Sigmoid colon (tissue), 7 donors: Measurements from ENCODE around the gene THRB. TPM values are rescaled to one million over a fixed set of nuclear protein-coding genes. Genes with fewer than 3 reads are reported as not detected.

ENCODE experiments used
- DNase-seq: peaks from one replicate; pipeline ENCODE4 v3.0.0-alpha.2; 2019
- H3K27ac ChIP-seq, 4 donors: fragments of 200-600 bp; sonication (generic); one replicate each; pipeline ENCODE4 v1.5.1; 2016 to 2019; ENCODE audit warnings: mild to moderate bottlenecking in 1 of 4
- H3K27me3 ChIP-seq, 3 donors: fragments of 200-600 bp; sonication (generic); one replicate each; pipeline ENCODE4 v1.5.1; 2019; ENCODE audit warnings: mild to moderate bottlenecking in 1 of 3
- H3K36me3 ChIP-seq, 4 donors: fragments of 200-600 bp; sonication (generic); one replicate each; pipeline ENCODE4 v1.5.1; 2016 to 2019
- H3K4me1 ChIP-seq, 4 donors: fragments of 200-600 bp; sonication (generic); one replicate each; pipeline ENCODE4 v1.5.1; 2017 to 2019
- H3K4me3 ChIP-seq, 4 donors: fragments of 200-600 bp; sonication (generic); one replicate each; pipeline ENCODE4 v1.5.1; 2017 to 2019; ENCODE audit warnings: mild to moderate bottlenecking in 2 of 4, moderate library complexity in 1 of 4
- H3K9me3 ChIP-seq, 4 donors: fragments of 200-600 bp in 3 of 4; sonication (generic) in 3 of 4; one replicate each; pipeline versions ENCODE4 v1.5.1 to v1.6.1; 2013 to 2019
- EP300 ChIP-seq, 4 donors: sonication (generic); formaldehyde crosslinking; IDR thresholded peaks; one replicate each; pipeline ENCODE4 v1.6.1; 2017; ENCODE audit warnings: antibody characterized with exemption in 4 of 4
- POLR2A ChIP-seq, 2 donors: fragments of 450-650 bp; IDR thresholded peaks; one replicate each; pipeline ENCODE4 v1.6.1; 2016; ENCODE audit warnings: antibody characterized with exemption in 2 of 2, mild to moderate bottlenecking in 2 of 2, moderate library complexity in 2 of 2
- POLR2AphosphoS5 ChIP-seq, 4 donors: sonication (generic); formaldehyde crosslinking; IDR thresholded peaks; one replicate each; pipeline ENCODE4 v1.6.1; 2017; ENCODE audit warnings: antibody characterized with exemption in 4 of 4
- WGBS, 2 donors: extraction: QIAGEN DNeasy Blood & Tissue Kit; methylation state at CpG; one replicate each; pipeline ENCODE4 v1.1.7; 2013; 5-methylcytosine and 5-hydroxymethylcytosine counted together
- intact Hi-C: fragments of 100-400 bp; cut with DNase I; formaldehyde crosslinking; loops from one replicate; pipeline ENCODE4 v1.15.1; 2023
- polyA plus RNA-seq, 3 donors: library from polyadenylated mRNA; stranded (reverse); fragments of 200-250 nt; gene quantifications; one replicate each; pipeline ENCODE4 v1.2.3, GENCODE V29; 2013
- total RNA-seq, 4 donors: library from RNA; depleted of rRNA; stranded (reverse); fragments of >200 nt; gene quantifications; one replicate each; pipeline ENCODE4 v1.1.0, GENCODE V29; 2016
- TF ChIP-seq, protein P1 (sequence below), 4 experiments: fragments of 450-650 bp in 3 of 4; fragments of 200-600 bp in 1 of 4; IDR thresholded peaks; one replicate each; pipeline ENCODE4 v1.5.1; 2016 to 2019; ENCODE audit warnings: antibody characterized with exemption in 4 of 4, mild to moderate bottlenecking in 3 of 4, moderate library complexity in 2 of 4
- donor health status: healthy with polysubstance abuse.
- donor health status: Bipolar disorder and iron deficiency.
- donor health status: healthy.

THRB gene
- total and polyA plus RNA-seq, 7 donors: 7.2 to 49.5 (median 29.7) TPM

- DNase-seq: no peak
- H3K9me3 ChIP-seq: no peaks in the 10 kb centered on the region
- no peaks in the 10 kb centered on the region for H3K27me3 ChIP-seq
- intact Hi-C loops: no loop called here
- no peaks in the 10 kb centered on the region for H3K36me3 ChIP-seq
- 88 to 93% methylated on average over 7 of the region's 7 CpGs for WGBS, 2 donors
- H3K4me3 ChIP-seq: no peak overlapping the region
- peaks cover 0 to 40% (median 26%) of the 10 kb centered on the region in 4 donors for H3K4me1 ChIP-seq
- no peak overlapping the region for H3K27ac ChIP-seq
- TF ChIP-seq POLR2AphosphoS5 (IDR thresholded peaks at IDR 0.05) (no peak), EP300 (IDR thresholded peaks at IDR 0.05) (no peak), POLR2A (IDR thresholded peaks at IDR 0.05) (no peak)
- TF ChIP-seq, protein P1, sequence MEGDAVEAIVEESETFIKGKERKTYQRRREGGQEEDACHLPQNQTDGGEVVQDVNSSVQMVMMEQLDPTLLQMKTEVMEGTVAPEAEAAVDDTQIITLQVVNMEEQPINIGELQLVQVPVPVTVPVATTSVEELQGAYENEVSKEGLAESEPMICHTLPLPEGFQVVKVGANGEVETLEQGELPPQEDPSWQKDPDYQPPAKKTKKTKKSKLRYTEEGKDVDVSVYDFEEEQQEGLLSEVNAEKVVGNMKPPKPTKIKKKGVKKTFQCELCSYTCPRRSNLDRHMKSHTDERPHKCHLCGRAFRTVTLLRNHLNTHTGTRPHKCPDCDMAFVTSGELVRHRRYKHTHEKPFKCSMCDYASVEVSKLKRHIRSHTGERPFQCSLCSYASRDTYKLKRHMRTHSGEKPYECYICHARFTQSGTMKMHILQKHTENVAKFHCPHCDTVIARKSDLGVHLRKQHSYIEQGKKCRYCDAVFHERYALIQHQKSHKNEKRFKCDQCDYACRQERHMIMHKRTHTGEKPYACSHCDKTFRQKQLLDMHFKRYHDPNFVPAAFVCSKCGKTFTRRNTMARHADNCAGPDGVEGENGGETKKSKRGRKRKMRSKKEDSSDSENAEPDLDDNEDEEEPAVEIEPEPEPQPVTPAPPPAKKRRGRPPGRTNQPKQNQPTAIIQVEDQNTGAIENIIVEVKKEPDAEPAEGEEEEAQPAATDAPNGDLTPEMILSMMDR (IDR thresholded peaks at IDR 0.05): no peak
Observed at GRCh38 chr3:24303057-24303754, 191.4 kb downstream of the THRB start.

DNA sequence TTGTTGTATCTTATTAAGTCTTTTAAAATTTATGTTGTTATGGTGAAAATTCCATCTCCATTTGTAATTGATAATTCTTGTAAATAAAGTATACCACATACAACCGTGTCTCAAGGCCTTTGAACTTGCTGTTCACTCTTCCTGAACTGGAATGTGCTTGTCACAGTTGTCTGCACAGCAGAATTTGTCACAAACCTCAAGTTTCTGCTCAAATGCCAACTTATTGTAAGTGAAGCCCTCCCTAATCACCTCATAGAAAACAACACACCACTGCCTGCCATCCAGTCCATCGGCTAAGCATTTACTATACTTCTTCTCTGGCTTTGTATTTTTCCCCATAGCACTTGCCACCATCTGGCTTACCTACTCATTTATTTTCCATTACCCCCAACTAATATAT, 192.3 kb downstream of the THRB start:
- DNase-seq: no peak
- no peaks in the 10 kb centered on the region for H3K9me3 ChIP-seq
- H3K27ac ChIP-seq: no peak overlapping the region
- no peaks in the 10 kb centered on the region for H3K36me3 ChIP-seq
- no peaks in the 10 kb centered on the region for H3K27me3 ChIP-seq
- peaks cover 0 to 44% (median 30%) of the 10 kb centered on the region in 4 donors for H3K4me1 ChIP-seq
- intact Hi-C loops: no loop called here
- TF ChIP-seq EP300 (IDR thresholded peaks at IDR 0.05): no peak
- TF ChIP-seq POLR2AphosphoS5 (IDR thresholded peaks at IDR 0.05): no peak
- TF ChIP-seq POLR2A (IDR thresholded peaks at IDR 0.05): no peak
- TF ChIP-seq, protein P1 (IDR thresholded peaks at IDR 0.05): no peak
- 86 to 91% methylated on average over 2 of the region's 2 CpGs for WGBS, 2 donors
- H3K4me3 ChIP-seq: no peak overlapping the region

DNA sequence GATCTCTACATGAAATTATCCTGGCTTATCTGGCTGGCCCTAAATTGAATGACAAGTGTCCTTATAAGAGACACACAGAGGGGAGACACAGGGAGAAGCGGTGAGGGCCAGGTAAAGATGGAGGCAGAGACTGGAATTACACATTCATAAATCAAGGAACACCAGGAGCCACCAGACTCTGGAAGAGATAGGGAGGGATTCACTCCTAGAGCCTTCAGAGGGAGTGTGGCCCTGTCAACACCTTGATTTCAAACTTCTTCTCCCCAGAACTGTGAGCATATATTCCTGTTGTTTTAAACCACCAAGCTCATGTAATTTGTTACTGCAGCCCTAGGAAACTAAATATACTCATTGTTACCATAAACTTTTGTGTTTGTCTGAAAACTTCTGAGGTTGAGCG, 193.7 kb downstream of the THRB start:
- Histone ChIP-seq H3K27me3 (no peaks in the 10 kb centered on the region), H3K27ac (no peak overlapping the region), H3K36me3 (no peaks in the 10 kb centered on the region), H3K4me1 (peaks cover 0 to 44% (median 35%) of the 10 kb centered on the region in 4 donors), H3K9me3 (no peaks in the 10 kb centered on the region), H3K4me3 (no peak overlapping the region)
- intact Hi-C loops: no loop called here
- DNase-seq: no peak
- WGBS, 2 donors: 95 to 96% methylated on average over 2 of the region's 2 CpGs
- TF ChIP-seq, protein P1 (IDR thresholded peaks at IDR 0.05): no peak
- TF ChIP-seq POLR2A (IDR thresholded peaks at IDR 0.05) (no peak), POLR2AphosphoS5 (IDR thresholded peaks at IDR 0.05) (no peak), EP300 (IDR thresholded peaks at IDR 0.05) (no peak)

- WGBS, 2 donors: 57 to 71% methylated on average over 6 of the region's 6 CpGs
- Histone ChIP-seq H3K36me3 (no peaks in the 10 kb centered on the region), H3K27me3 (no peaks in the 10 kb centered on the region), H3K4me3 (no peak overlapping the region), H3K4me1 (peaks cover 0 to 40% (median 33%) of the 10 kb centered on the region in 4 donors), H3K9me3 (no peaks in the 10 kb centered on the region), H3K27ac (peak overlapping the region in 2 of 4 donors; percentile 7 to 57)
- no peak for DNase-seq
- intact Hi-C loops: loop anchor here (5.0 kb wide), 2 partner anchors 82 to 197 kb away; no protein-coding TSS in a partner anchor
- TF ChIP-seq EP300 (IDR thresholded peaks at IDR 0.05): no peak
- no peak for TF ChIP-seq POLR2A (IDR thresholded peaks at IDR 0.05)
- TF ChIP-seq POLR2AphosphoS5 (IDR thresholded peaks at IDR 0.05): no peak
- TF ChIP-seq, protein P1 (IDR thresholded peaks at IDR 0.05): no peak
Observed at GRCh38 chr3:24299806-24300626, 194.6 kb downstream of the THRB start.
